Neural crest cell (in vitro differentiated cells): ENCODE measurements around the gene FTH1. TPM values are rescaled to one million over a fixed set of nuclear protein-coding genes. Genes with fewer than 3 reads are reported as not detected.

Experiments used
- DNase-seq: peaks from one replicate; pipeline ENCODE4 v3.0.0; 2021; ENCODE audit warnings: low read depth, mixed read lengths, low spot score
- H3K27ac Mint-ChIP-seq: one replicate; pipeline ENCODE4 v1.8.0; 2021; ENCODE audit warnings: mild to moderate bottlenecking, mixed read lengths; ENCODE audit not compliant: unreplicated experiment
- H3K27me3 Mint-ChIP-seq: 2 replicates; pipeline ENCODE4 v1.8.0; 2021; ENCODE audit warnings: low read depth, mild to moderate bottlenecking, mixed read lengths
- H3K36me3 Mint-ChIP-seq: 2 replicates; pipeline ENCODE4 v1.8.0; 2021; ENCODE audit warnings: low read depth, mild to moderate bottlenecking, mixed read lengths
- H3K4me1 Mint-ChIP-seq: 2 replicates; pipeline ENCODE4 v1.8.0; 2021; ENCODE audit warnings: mixed read lengths
- H3K4me3 Mint-ChIP-seq: one replicate; pipeline ENCODE4 v1.8.0; 2021; ENCODE audit warnings: mild to moderate bottlenecking, mixed read lengths
- H3K9me3 Mint-ChIP-seq: 2 replicates; pipeline ENCODE4 v1.8.0; 2021; ENCODE audit warnings: mixed read lengths
- total RNA-seq: library from RNA; stranded (reverse); gene quantifications from 2 replicates; pipeline ENCODE4 v1.2.1, GENCODE V29; 2021
- TF ChIP-seq, protein P1 (sequence below): fragments of 200-600 bp; sonication (generic); conservative IDR thresholded peaks from 2 replicates; pipeline ENCODE4 v1.5.0; 2021; ENCODE audit warnings: antibody characterized with exemption, mild to moderate bottlenecking

Gene FTH1
- total RNA-seq, 1 donor from 2014 or later: 1,207 TPM

DNA sequence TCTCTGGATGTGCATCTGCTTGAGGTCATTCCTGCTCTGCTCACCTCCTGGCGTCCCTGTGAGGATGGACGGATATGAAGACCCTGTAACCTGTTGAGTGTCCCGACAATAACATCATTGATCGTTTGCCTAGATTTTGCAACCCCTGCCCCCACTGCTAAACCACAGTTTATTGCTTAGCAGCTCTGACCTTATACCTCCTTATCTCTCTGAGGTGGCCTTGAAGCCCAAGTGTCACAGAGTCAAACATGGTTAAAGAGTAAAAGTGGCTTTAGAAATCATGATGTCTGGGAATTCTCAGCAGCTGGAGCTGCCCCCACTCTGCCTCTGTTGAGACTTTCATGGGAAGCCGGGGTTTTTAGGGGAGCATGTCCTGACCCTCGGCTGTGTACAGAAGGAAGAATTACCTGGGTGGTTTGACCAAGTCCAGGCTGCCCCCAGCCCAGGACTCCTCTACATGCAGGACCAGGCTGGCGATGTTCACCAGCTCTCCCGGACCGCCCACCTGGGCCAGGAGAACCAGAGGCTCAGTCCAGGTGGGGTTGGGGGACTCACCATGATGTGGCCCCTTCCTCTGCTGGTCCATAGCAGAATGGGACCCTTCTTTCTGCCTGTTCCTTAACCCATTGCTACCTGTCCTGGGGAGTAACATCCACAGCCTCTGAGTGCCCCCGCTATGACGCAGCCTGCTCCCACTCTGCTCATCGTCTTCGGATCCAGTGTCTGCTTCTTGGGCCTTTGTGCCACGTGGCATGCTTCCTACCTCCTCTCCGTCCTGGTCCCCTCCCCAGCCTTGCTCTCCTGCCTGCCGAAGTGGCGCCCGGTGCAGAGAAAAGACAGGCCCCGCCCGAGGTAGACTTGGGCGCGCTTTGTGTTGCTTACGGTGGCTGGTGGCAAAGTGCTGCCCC is 33.4 kb upstream of the FTH1 start:
- TF ChIP-seq, protein P1, sequence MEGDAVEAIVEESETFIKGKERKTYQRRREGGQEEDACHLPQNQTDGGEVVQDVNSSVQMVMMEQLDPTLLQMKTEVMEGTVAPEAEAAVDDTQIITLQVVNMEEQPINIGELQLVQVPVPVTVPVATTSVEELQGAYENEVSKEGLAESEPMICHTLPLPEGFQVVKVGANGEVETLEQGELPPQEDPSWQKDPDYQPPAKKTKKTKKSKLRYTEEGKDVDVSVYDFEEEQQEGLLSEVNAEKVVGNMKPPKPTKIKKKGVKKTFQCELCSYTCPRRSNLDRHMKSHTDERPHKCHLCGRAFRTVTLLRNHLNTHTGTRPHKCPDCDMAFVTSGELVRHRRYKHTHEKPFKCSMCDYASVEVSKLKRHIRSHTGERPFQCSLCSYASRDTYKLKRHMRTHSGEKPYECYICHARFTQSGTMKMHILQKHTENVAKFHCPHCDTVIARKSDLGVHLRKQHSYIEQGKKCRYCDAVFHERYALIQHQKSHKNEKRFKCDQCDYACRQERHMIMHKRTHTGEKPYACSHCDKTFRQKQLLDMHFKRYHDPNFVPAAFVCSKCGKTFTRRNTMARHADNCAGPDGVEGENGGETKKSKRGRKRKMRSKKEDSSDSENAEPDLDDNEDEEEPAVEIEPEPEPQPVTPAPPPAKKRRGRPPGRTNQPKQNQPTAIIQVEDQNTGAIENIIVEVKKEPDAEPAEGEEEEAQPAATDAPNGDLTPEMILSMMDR: no peak
- Mint-ChIP-seq H3K36me3 (peaks cover 7% of the 10 kb centered on the region), H3K4me1 (peaks cover 6% of the 10 kb centered on the region), H3K27ac (no peak overlapping the region), H3K9me3 (peaks cover 5% of the 10 kb centered on the region), H3K4me3 (no peak overlapping the region), H3K27me3 (no peaks in the 10 kb centered on the region)
- DNase-seq: no peak

DNA sequence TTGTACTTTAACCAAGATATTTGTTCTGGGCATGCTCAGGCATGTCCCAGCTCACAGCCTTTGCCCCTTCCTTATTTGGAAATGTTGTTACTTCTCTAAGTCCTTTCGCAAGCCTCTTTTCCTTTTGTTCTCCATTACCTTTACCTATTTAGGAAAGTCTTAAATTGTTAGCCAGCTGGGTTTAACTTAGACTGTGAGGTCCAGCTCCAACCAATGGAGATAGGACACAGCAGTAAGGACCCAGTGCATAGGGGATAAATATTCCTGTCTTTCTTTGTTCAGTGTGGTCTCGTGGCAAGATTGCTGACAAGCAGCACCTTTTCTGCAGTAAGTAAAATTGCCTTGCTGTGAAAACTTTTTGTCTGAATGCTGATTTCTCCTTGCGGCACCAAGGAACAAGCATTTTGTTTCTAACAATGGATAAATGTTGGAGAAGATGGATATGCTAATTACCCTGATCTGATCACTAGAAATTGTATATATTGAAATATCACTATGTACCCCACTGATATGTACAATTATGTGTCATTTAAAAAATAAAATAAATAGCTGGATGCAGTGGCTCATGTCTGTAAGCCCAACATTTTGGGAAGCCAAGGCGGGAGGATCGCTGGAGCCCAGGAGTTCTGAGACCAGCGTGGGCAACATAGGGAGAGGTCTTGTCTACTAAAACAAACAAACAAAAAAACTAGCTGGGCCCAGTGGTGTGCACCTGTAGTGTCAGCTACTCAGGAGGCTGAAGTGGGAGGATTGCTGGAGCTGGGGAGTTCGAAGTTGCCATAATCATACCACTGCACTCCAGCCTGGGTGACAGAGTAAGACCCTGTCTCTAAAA is 31.9 kb upstream of the FTH1 start:
- Mint-ChIP-seq H3K27me3 (no peaks in the 10 kb centered on the region), H3K9me3 (peaks cover 5% of the 10 kb centered on the region), H3K36me3 (peaks cover 7% of the 10 kb centered on the region), H3K4me3 (no peak overlapping the region), H3K4me1 (peaks cover 6% of the 10 kb centered on the region), H3K27ac (peak overlapping the region; percentile 73)
- TF ChIP-seq, protein P1: no peak
- DNase-seq: no peak

DNA sequence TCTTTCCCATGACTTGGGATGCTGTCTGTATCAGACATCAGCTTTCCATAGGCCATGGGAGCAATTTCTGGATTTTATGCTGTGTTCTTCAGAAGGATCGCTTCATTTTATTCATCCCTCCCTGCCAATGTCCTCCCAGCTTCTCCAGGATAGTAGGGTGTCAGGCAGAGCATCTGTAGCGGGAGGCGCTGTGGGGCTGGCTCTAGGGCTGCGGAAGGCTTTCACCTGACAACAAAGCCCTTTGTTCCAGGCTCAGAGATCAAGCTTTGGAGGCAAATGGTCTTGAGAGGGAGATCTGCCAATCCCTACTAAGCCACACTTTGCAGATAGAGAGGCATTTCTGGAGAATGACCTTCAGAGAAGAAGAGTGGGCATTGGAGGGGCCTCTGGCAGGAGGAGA is 29.5 kb upstream of the FTH1 start:
- H3K9me3 Mint-ChIP-seq: peaks cover 5% of the 10 kb centered on the region
- no peak overlapping the region for H3K27ac Mint-ChIP-seq
- no peak overlapping the region for H3K4me3 Mint-ChIP-seq
- H3K27me3 Mint-ChIP-seq: no peaks in the 10 kb centered on the region
- H3K4me1 Mint-ChIP-seq: peaks cover 6% of the 10 kb centered on the region
- TF ChIP-seq, protein P1: no peak
- DNase-seq: no peak
- H3K36me3 Mint-ChIP-seq: peaks cover 7% of the 10 kb centered on the region

DNA sequence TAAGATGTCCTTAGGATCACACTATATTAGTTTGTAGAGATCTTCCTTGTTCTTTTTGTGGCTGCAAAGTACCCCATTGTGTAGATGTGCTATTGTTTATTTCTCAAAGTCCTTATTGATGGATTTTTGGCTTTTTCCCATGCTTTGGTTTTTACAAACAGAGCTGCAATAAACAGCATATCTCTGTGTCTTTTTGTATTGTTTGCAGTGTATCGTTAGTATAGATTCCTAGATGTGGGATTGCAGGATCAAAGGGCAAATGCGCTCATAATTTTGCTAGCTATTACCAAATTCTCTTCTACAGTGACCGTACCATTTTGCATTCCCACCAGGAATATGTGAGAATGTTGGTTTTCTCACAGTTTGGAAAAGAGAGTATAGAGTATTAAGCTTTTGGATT is 27.5 kb upstream of the FTH1 start:
- H3K27me3 Mint-ChIP-seq: no peaks in the 10 kb centered on the region
- peaks cover 5% of the 10 kb centered on the region for H3K9me3 Mint-ChIP-seq
- peaks cover 6% of the 10 kb centered on the region for H3K4me1 Mint-ChIP-seq
- DNase-seq: no peak
- TF ChIP-seq, protein P1: no peak
- H3K36me3 Mint-ChIP-seq: peaks cover 7% of the 10 kb centered on the region
- H3K27ac Mint-ChIP-seq: no peak overlapping the region
- no peak overlapping the region for H3K4me3 Mint-ChIP-seq

DNA sequence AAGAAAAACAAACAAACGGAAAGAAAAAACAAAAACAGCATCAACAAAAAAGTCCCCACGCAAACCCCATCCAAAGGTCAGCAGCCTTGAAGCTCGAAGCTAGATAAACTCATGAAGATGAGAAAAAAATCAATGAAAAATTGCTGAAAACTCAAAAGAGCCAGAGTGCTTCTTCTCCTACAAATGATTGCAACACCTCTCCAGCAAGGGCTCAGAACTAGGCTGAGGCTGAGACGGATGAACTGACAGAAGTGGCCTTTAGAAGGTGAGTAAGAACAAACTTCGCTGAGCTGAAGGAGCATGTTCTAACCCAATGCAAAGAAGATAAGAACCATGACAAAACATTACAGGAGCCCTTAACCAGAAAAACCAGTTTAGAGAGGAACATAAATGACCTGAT is 18.4 kb upstream of the FTH1 start:
- Mint-ChIP-seq H3K4me1 (peaks cover 3% of the 10 kb centered on the region), H3K27ac (peak overlapping the region; percentile 24), H3K4me3 (no peak overlapping the region), H3K9me3 (peaks cover 18% of the 10 kb centered on the region), H3K27me3 (peaks cover 8% of the 10 kb centered on the region), H3K36me3 (peaks cover 8% of the 10 kb centered on the region)
- no peak for DNase-seq
- TF ChIP-seq, protein P1: no peak
